PC-9 (cell line): Measurements from ENCODE around the gene ZNF587. TPM values are rescaled to one million over a fixed set of nuclear protein-coding genes. Genes with fewer than 3 reads are reported as not detected.

Source experiments
- BruUV-seq: library from RNA; stranded (reverse); fragments of 400-500 nt; replicated peaks from 2 replicates; lab custom pipeline; 2021; lab: Mats Ljungman, UMichigan
- CTCF ChIA-PET: fragments of 300-600 bp; sonication (Branson Sonifier 250); formaldehyde crosslinking; loops from one replicate; lab custom pipeline; 2022; ENCODE audit warnings: antibody characterized with exemption; lab: Charles Lee
- POLR2A ChIA-PET: fragments of 300-600 bp; sonication (Branson Sonifier 250); formaldehyde crosslinking; loops from one replicate; lab custom pipeline; 2022; ENCODE audit warnings: antibody characterized with exemption; ENCODE audit not compliant: unreplicated experiment; lab: Charles Lee
- DNase-seq, 2 experiments: peaks; one replicate each; pipeline versions ENCODE4 v3.0.0 to v3.0.0-alpha.2; 2015 to 2022; ENCODE audit warnings: mixed read lengths in 1 of 2
- H2AFZ ChIP-seq: fragments of 200-600 bp; sonication (generic); 2 replicates; pipeline ENCODE4 v1.8.1; 2017; ENCODE audit warnings: antibody characterized with exemption
- H3F3A ChIP-seq: fragments of 200-600 bp; sonication (generic); 2 replicates; pipeline ENCODE4 v1.8.1; 2017; ENCODE audit warnings: antibody characterized with exemption, mild to moderate bottlenecking, low read depth; ENCODE audit not compliant: insufficient read depth
- H3K27ac ChIP-seq: fragments of 200-600 bp; sonication (generic); 2 replicates; pipeline ENCODE4 v1.6.1; 2016; ENCODE audit warnings: mixed run types
- H3K27me3 ChIP-seq: fragments of 200-600 bp; sonication (generic); 2 replicates; pipeline ENCODE4 v1.6.1; 2016; ENCODE audit warnings: low read depth, mixed run types; ENCODE audit not compliant: insufficient read depth
- H3K36me3 ChIP-seq: fragments of 200-600 bp; sonication (generic); 2 replicates; pipeline ENCODE4 v1.6.1; 2016; ENCODE audit warnings: low read depth, mixed run types
- H3K4me1 ChIP-seq: fragments of 200-600 bp; sonication (generic); replicated peaks from 2 replicates; pipeline ENCODE4 v1.6.1; 2016; ENCODE audit warnings: mixed run types; ENCODE audit not compliant: insufficient read depth
- H3K4me2 ChIP-seq: fragments of 200-600 bp; sonication (generic); 2 replicates; pipeline ENCODE4 v1.6.1; 2017; ENCODE audit warnings: mixed run types
- H3K4me3 ChIP-seq: fragments of 200-600 bp; sonication (generic); 2 replicates; pipeline ENCODE4 v1.6.1; 2016; ENCODE audit warnings: mixed run types
- H3K79me2 ChIP-seq: fragments of 200-600 bp; sonication (generic); 2 replicates; pipeline ENCODE4 v1.6.1; 2017; ENCODE audit warnings: low read depth, mixed run types
- H3K9me2 ChIP-seq: fragments of 200-600 bp; sonication (generic); 2 replicates; pipeline ENCODE4 v1.8.1; 2017; ENCODE audit warnings: mild to moderate bottlenecking; ENCODE audit not compliant: insufficient read depth
- H3K9me3 ChIP-seq: fragments of 200-600 bp; sonication (generic); 2 replicates; pipeline ENCODE4 v1.8.1; 2016; ENCODE audit warnings: low read depth; ENCODE audit not compliant: insufficient read depth
- H4K20me1 ChIP-seq: fragments of 200-600 bp; sonication (generic); 2 replicates; pipeline ENCODE4 v1.8.1; 2017; ENCODE audit not compliant: insufficient read depth
- CTCF ChIP-seq: fragments of 200-600 bp; sonication (generic); conservative IDR thresholded peaks from 2 replicates; pipeline ENCODE4 v1.6.1; 2017; ENCODE audit warnings: mixed run types, antibody characterized with exemption, mild to moderate bottlenecking, moderate library complexity
- EZH2 ChIP-seq: fragments of 200-600 bp; sonication (generic); IDR thresholded peaks from 2 replicates; pipeline ENCODE4 v1.8.0; 2017; ENCODE audit warnings: antibody characterized with exemption, low read depth
- intact Hi-C: fragments of 100-400 bp; cut with micrococcal nuclease; formaldehyde crosslinking; loops from one replicate; pipeline ENCODE4 v1.10.0; 2022; ENCODE audit not compliant: unreplicated experiment
- total RNA-seq: library from RNA; stranded (reverse); gene quantifications from 2 replicates; pipeline ENCODE4 v1.2.3, GENCODE V29; 2021

ZNF587 gene
- total RNA-seq, 1 experiment from 2014 or later: 68.0 TPM

GRCh38 chr19:57914531-57914930 lies 64.9 kb downstream of the ZNF587 start:
- Histone ChIP-seq H3K9me3 (peaks cover 34% of the 10 kb centered on the region), H3K4me1 (0 out of 2 replicates have a peak, but pooled peaks cover 7% of the 10 kb centered on the region), H4K20me1 (no peaks in the 10 kb centered on the region), H3K9me2 (no peaks in the 10 kb centered on the region), H3K4me3 (peak overlapping the region; percentile 63; the same call in 1 of the 2 replicates), H3K79me2 (peaks cover 18% of the 10 kb centered on the region), H3K27ac (no peak overlapping the region), H3K4me2 (no peak overlapping the region), H3K27me3 (no peaks in the 10 kb centered on the region), H3F3A (no peaks in the 10 kb centered on the region), H2AFZ (no peak overlapping the region), H3K36me3 (peaks cover 30% of the 10 kb centered on the region)
- no peak for DNase-seq
- TF ChIP-seq EZH2 (no peak), CTCF (no peak)
- ChIA-PET CTCF (interaction anchor here (0.7 kb wide), 1 partner anchor 11 kb away, joined by 24 read pairs; no protein-coding TSS in a partner anchor), POLR2A (no interaction called here)
- BruUV-seq: no TSS peak
- intact Hi-C loops: no loop called here

Other genes starting within 250 kb of the ZNF587 start
- 9.5 and 10.5 TPM in 2 replicates for gene ZNF530, start 250.0 kb upstream of the ZNF587 start, total RNA-seq
- gene ZNF134, start 235.6 kb upstream of the ZNF587 start, total RNA-seq: 16.5 and 19.1 TPM in 2 replicates
- 7.9 and 11.4 TPM in 2 replicates for gene ZNF211, start 216.7 kb upstream of the ZNF587 start, total RNA-seq
- gene ZSCAN4, start 180.9 kb upstream of the ZNF587 start, total RNA-seq: not detected in 2 replicates
- gene ZNF551, start 167.9 kb upstream of the ZNF587 start, total RNA-seq: 9.6 and 9.8 TPM in 2 replicates
- gene ZNF154, start 140.7 kb upstream of the ZNF587 start, total RNA-seq: 0.17 and 0.20 TPM in 2 replicates
- 0.83 and 1.4 TPM in 2 replicates for gene ZNF671, start 122.2 kb upstream of the ZNF587 start, total RNA-seq
- gene ZNF776, start 103.0 kb upstream of the ZNF587 start, total RNA-seq: 16.9 and 17.8 TPM in 2 replicates
- 19.0 and 21.3 TPM in 2 replicates for gene ZNF586, start 80.2 kb upstream of the ZNF587 start, total RNA-seq
- 14.3 and 15.1 TPM in 2 replicates for gene ZNF552, start 34.9 kb upstream of the ZNF587 start, total RNA-seq
- 21.2 and 25.2 TPM in 2 replicates for gene ZNF587B, start 19.6 kb upstream of the ZNF587 start, total RNA-seq
- 8.6 and 12.2 TPM in 2 replicates for gene ZNF814, start 39.2 kb downstream of the ZNF587 start, total RNA-seq
- gene ZNF417, start 66.7 kb downstream of the ZNF587 start, total RNA-seq: 16.1 and 19.6 TPM in 2 replicates
- 4.8 and 7.5 TPM in 2 replicates for gene ZNF418, start 85.5 kb downstream of the ZNF587 start, total RNA-seq
- 6.3 and 6.4 TPM in 2 replicates for gene ZNF256, start 97.8 kb downstream of the ZNF587 start, total RNA-seq
- gene C19orf18, start 124.7 kb downstream of the ZNF587 start, total RNA-seq: not detected in 2 replicates
- gene ZNF606, start 153.0 kb downstream of the ZNF587 start, total RNA-seq: 16.3 and 21.6 TPM in 2 replicates
- not detected in 2 replicates for gene ZSCAN1, start 184.2 kb downstream of the ZNF587 start, total RNA-seq
- gene ZNF135, start 209.4 kb downstream of the ZNF587 start, total RNA-seq: 0.15 TPM in 1 of 2 replicates, not detected in the other
- gene ZSCAN18, start 248.4 kb downstream of the ZNF587 start, total RNA-seq: 76.3 and 90.5 TPM in 2 replicates